DOHH2 (cell line): ENCODE measurements around the gene C19orf85.

Experiments
- H3F3A ChIP-seq: fragments of 200-600 bp; sonication (generic), shearing (Covaris generic); 2 replicates; pipeline ENCODE4 v1.6.0; 2016; ENCODE audit warnings: antibody characterized with exemption, mild to moderate bottlenecking; ENCODE audit not compliant: control insufficient read depth, insufficient read depth
- H3K27ac ChIP-seq: fragments of 200-600 bp; sonication (generic); 2 replicates; pipeline ENCODE4 v1.5.1; 2014; ENCODE audit warnings: low read depth, mild to moderate bottlenecking, low read length, moderate library complexity
- H3K27me3 ChIP-seq: fragments of 200-600 bp; sonication (generic); 2 replicates; pipeline ENCODE4 v1.6.1; 2014; ENCODE audit warnings: mild to moderate bottlenecking, low read length, mixed read lengths; ENCODE audit not compliant: control insufficient read depth
- H3K36me3 ChIP-seq: fragments of 200-600 bp; sonication (generic); 2 replicates; pipeline ENCODE4 v1.6.1; 2014; ENCODE audit warnings: mild to moderate bottlenecking, low read length, moderate library complexity, mixed read lengths; ENCODE audit not compliant: control insufficient read depth
- H3K4me1 ChIP-seq: fragments of 200-600 bp; sonication (generic); 2 replicates; pipeline ENCODE4 v1.6.1; 2014; ENCODE audit warnings: mild to moderate bottlenecking, low read length, mixed read lengths; ENCODE audit not compliant: control insufficient read depth
- H3K4me2 ChIP-seq: fragments of 200-600 bp; sonication (generic); 2 replicates; pipeline ENCODE4 v1.6.0; 2014; ENCODE audit warnings: mild to moderate bottlenecking, low read length, moderate library complexity
- H3K4me3 ChIP-seq: fragments of 200-600 bp; sonication (generic); 2 replicates; pipeline ENCODE4 v1.5.1; 2014; ENCODE audit warnings: mild to moderate bottlenecking, low read length, mixed read lengths
- H3K79me2 ChIP-seq: fragments of 200-600 bp; sonication (generic); 2 replicates; pipeline ENCODE4 v1.6.1; 2014; ENCODE audit warnings: mild to moderate bottlenecking, low read length, mixed read lengths; ENCODE audit not compliant: control insufficient read depth
- H3K9me2 ChIP-seq: fragments of 200-600 bp; sonication (generic); replicated peaks from 2 replicates; pipeline ENCODE4 v1.6.1; 2014; ENCODE audit warnings: mild to moderate bottlenecking, low read length, mixed read lengths; ENCODE audit not compliant: control insufficient read depth
- H3K9me3 ChIP-seq: fragments of 200-600 bp; sonication (generic); 2 replicates; pipeline ENCODE4 v1.6.1; 2014; ENCODE audit warnings: antibody characterized with exemption, low read length, mixed read lengths; ENCODE audit not compliant: control insufficient read depth, insufficient read depth
- H4K20me1 ChIP-seq: fragments of 200-600 bp; sonication (generic); 2 replicates; pipeline ENCODE4 v1.6.0; 2014; ENCODE audit warnings: low read depth, mild to moderate bottlenecking, antibody characterized with exemption, low read length, moderate library complexity; ENCODE audit not compliant: control insufficient read depth, insufficient read depth
- CTCF ChIP-seq: fragments of 200-600 bp; sonication (generic); IDR thresholded peaks from one replicate; pipeline ENCODE4 v1.5.1; 2014; ENCODE audit warnings: antibody characterized with exemption, mild to moderate bottlenecking, low read depth, low read length; ENCODE audit not compliant: poor library complexity, severe bottlenecking
- EZH2phosphoT487 ChIP-seq: fragments of 200-600 bp; sonication (generic); IDR thresholded peaks from 2 replicates; pipeline ENCODE4 v1.6.1; 2017; ENCODE audit warnings: borderline replicate concordance, mild to moderate bottlenecking, antibody characterized with exemption, low read length, moderate library complexity, mixed read lengths

The C19orf85 gene

GRCh38 chr19:55441692-55442321 is 22.7 kb downstream of the C19orf85 start:
- H4K20me1 ChIP-seq: no peaks in the 10 kb centered on the region; the same call in 1 of the 2 replicates
- H3K9me2 ChIP-seq: no peaks in the 10 kb centered on the region
- peaks cover 32% of the 10 kb centered on the region for H3K27me3 ChIP-seq
- H3K79me2 ChIP-seq: no peaks in the 10 kb centered on the region
- peaks cover 15% of the 10 kb centered on the region for H3K4me1 ChIP-seq
- TF ChIP-seq EZH2phosphoT487: no peak
- TF ChIP-seq CTCF: no peak
- H3K27ac ChIP-seq: no peak overlapping the region
- peaks cover 5% of the 10 kb centered on the region; the same call in 1 of the 2 replicates for H3F3A ChIP-seq
- no peaks in the 10 kb centered on the region for H3K9me3 ChIP-seq
- H3K4me3 ChIP-seq: no peak overlapping the region
- H3K36me3 ChIP-seq: no peaks in the 10 kb centered on the region
- H3K4me2 ChIP-seq: peak overlapping the region; percentile 42

- H3K27me3 ChIP-seq: peaks cover 32% of the 10 kb centered on the region
- no peaks in the 10 kb centered on the region for H3K36me3 ChIP-seq
- no peaks in the 10 kb centered on the region for H3K79me2 ChIP-seq
- H3F3A ChIP-seq: peaks cover 5% of the 10 kb centered on the region; the same call in 1 of the 2 replicates
- no peaks in the 10 kb centered on the region; the same call in 1 of the 2 replicates for H4K20me1 ChIP-seq
- H3K4me2 ChIP-seq: peak overlapping the region; percentile 42
- H3K9me2 ChIP-seq: no peaks in the 10 kb centered on the region
- no peaks in the 10 kb centered on the region for H3K9me3 ChIP-seq
- H3K4me3 ChIP-seq: no peak overlapping the region
- TF ChIP-seq CTCF (no peak), EZH2phosphoT487 (no peak)
- H3K27ac ChIP-seq: no peak overlapping the region
- peaks cover 15% of the 10 kb centered on the region for H3K4me1 ChIP-seq
These were observed 23.2 kb downstream of the C19orf85 start for GRCh38 chr19:55441319-55441691.

- TF ChIP-seq EZH2phosphoT487 (no peak), CTCF (no peak)
- Histone ChIP-seq H3K36me3 (no peaks in the 10 kb centered on the region), H3K9me2 (no peaks in the 10 kb centered on the region), H3K27me3 (peaks cover 32% of the 10 kb centered on the region), H3K4me3 (no peak overlapping the region), H3K9me3 (no peaks in the 10 kb centered on the region), H3F3A (peaks cover 5% of the 10 kb centered on the region; the same call in 1 of the 2 replicates), H3K79me2 (no peaks in the 10 kb centered on the region), H4K20me1 (no peaks in the 10 kb centered on the region; the same call in 1 of the 2 replicates), H3K4me1 (peaks cover 15% of the 10 kb centered on the region), H3K27ac (no peak overlapping the region), H3K4me2 (peak overlapping the region; percentile 42)
These were observed 24.0 kb downstream of the C19orf85 start for GRCh38 chr19:55440411-55441105.
